Hematopoietic multipotent progenitor cell treated with erythropoietin and hydrocortisone succinate and interleukin-3 and kit ligand, for 4 days (in vitro differentiated cells): ENCODE data around the gene CDKAL1.

Experiments
- DNase-seq: peaks from one replicate; pipeline ENCODE4 v3.0.0-alpha.2; 2015

Gene CDKAL1

DNA sequence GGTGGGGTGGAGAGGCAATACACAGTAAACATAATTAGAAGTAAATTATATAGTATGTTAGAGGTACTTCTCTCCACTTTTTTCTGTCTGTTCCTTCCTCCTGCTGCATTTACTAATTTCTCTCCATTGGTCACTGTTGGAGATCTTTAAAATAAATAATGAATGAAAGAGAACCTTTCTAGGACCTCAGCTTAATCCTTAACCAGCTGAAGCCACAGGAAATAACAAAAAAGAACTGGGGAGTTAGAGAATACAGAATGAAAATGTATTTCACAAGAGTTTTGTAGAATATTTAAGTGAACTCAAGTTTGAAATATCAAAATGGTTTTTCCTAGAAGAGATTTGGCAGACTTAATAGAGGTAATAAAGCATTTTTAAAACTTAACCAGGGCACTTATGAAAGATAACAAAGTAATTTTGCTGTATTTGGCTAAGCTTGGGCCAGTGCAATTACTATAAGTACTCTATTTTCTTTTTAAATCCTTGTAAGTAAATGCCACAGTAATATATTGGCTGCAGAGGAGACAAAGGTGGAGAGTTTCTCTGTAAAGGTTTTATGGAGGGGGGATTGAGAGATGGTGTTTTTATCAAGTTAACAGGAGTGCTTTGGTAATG is 405.0 kb downstream of the CDKAL1 start:
- no peak for DNase-seq

- peak; percentile 15 for DNase-seq
Observed at GRCh38 chr6:20943040-20943627, 408.9 kb downstream of the CDKAL1 start.

GRCh38 chr6:20943922-20944321 is 409.7 kb downstream of the CDKAL1 start:
- DNase-seq = no peak

GRCh38 chr6:20946022-20946421 is 411.8 kb downstream of the CDKAL1 start:
- peak; percentile 63 for DNase-seq

GRCh38 chr6:20946890-20947289 is 412.6 kb downstream of the CDKAL1 start:
- DNase-seq = no peak

DNA sequence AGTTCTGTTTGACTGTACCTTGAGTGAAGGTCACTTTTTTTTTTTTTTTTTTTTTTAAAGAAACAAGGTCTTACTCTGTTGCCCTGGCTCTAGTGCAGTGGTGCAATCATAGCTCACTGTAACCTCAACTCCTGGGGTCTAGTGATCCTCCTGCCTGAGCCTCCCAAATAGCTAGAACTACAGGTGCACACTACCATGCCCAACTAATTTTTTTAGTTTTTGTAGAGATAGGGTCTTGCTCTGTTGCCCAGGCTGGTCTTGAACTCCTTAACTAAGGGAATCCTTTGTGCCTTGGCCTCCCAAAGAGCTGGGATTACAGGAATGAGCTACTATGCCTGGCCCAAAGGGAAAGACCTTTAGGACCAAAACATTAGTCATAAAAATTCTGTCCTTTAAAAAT is 413.7 kb downstream of the CDKAL1 start:
- DNase-seq = no peak

DNA sequence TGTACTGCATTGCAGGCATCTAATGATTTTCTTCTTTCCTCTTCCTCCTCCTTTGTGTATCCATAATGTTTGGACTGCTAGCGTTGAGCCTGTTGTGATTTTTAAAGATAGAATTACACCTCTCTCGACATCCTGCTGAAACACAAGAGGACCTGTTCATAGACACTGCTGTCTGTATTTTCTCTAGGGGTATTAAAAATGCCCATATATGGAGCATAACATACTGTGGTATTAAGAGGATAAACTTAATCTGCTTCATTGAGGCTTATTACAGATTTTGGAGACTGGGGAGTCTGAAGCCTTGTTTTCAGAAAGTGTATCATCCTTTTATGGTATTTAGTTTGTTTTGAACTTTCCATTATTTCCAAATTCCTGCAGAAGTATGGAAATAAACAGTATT is 414.3 kb downstream of the CDKAL1 start:
- no peak for DNase-seq

GRCh38 chr6:20949138-20949537 is 414.9 kb downstream of the CDKAL1 start:
- no peak for DNase-seq

GRCh38 chr6:20952699-20953474 is 418.6 kb downstream of the CDKAL1 start:
- DNase-seq = peak; percentile 20

DNA sequence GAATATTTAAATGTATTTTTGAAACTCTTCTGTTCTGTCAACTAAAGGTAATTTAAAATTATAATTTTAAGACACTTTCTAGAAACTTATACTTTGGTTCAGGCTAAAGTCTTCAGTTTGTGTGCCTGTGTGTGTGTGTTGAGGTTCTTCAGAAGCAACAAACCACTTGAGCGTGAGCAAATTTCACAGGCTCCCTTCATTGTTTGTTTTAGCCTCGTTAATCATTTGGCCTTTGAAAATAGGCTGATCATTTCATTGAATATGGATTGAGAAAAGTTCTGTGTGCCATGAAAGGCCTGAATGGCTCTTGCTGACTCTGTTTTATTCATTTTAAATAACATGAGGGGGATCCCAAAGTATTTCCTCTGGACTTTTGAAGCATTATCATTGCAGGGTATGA is 420.1 kb downstream of the CDKAL1 start:
- DNase-seq = no peak

- no peak for DNase-seq
Observed at GRCh38 chr6:20955131-20955530, 420.9 kb downstream of the CDKAL1 start.

DNA sequence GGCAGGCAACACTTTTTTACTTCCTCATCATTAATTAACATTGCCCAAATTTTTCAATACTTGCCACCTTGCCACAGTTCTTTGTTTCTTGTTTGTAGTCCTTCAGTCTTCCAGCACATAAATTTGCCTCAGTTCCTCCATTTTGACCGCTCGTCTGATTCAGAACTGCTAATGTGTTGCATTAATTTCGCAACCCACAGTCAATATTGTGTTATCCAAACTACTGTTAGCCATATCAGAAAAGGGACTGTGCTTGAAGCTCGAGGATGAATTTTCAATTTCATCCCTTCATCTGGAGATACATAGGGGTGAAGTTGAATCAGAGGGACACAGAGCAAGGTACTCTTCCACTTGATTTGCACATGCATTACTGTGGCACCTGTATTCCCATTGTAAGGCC is 421.5 kb downstream of the CDKAL1 start:
- no peak for DNase-seq

- no peak for DNase-seq
Observed at GRCh38 chr6:20960067-20960466, 425.8 kb downstream of the CDKAL1 start.

DNA sequence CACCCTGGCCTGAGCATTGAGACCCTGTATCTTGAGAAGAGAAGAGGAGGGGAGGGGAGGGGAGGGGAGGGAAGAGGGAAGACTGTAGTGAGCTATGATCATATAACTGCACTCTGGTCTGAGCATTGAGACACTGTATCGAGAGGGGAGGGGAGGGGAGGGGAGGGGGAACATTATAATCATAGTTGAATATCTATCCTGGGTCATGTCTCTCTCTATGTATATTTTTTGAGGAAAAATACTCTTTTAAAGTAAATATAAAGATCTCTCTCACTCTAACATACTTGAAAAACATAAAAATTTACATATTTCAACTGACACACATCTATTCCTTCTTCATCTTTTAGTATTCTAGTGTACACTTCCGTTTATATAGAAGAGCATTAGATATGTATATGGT is 431.0 kb downstream of the CDKAL1 start:
- DNase-seq = no peak

DNA sequence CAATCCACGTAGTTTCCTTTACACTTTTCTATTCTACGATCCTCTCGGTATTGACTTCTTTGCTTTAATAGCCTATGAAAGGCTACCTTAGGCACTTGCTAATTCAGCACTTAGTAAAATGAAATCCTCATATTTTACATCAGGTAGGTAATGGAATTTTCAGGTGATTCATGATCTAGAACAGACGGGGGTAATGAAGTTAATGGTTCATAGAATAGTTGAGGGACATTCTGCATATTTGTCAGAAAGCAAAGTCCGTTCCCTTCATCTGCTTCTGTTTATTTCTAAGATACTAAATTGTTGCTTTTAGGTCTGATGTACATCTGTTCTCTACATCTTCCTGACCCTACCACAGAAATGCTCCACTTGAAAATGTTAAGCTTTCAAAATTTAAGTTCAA is 431.7 kb downstream of the CDKAL1 start:
- DNase-seq = no peak

- no peak for DNase-seq
Observed at GRCh38 chr6:20969551-20969950, 435.3 kb downstream of the CDKAL1 start.

- no peak for DNase-seq
Observed at GRCh38 chr6:20976391-20976918, 442.2 kb downstream of the CDKAL1 start.

DNA sequence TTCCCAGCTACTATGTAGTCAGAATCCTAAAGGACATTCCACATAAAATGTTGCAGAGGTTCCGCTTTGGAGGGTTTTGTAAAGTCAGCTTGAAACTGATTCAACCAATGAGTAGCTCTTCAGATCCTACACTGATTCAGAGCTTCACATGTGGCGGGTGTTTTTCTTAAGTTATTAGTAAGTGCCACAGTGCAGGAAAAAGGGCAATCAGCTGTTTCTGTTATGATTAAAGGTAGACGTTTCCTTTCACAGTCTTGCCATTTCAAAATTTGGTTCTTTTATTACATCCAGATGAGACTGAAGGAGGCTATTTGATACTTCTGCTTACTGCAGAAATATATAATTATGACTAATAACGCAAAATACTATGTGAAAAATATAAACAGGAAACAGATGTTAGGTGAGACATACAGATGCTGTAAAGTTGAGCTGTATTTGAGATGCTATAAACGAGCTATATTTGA is 443.9 kb downstream of the CDKAL1 start:
- DNase-seq = no peak

DNA sequence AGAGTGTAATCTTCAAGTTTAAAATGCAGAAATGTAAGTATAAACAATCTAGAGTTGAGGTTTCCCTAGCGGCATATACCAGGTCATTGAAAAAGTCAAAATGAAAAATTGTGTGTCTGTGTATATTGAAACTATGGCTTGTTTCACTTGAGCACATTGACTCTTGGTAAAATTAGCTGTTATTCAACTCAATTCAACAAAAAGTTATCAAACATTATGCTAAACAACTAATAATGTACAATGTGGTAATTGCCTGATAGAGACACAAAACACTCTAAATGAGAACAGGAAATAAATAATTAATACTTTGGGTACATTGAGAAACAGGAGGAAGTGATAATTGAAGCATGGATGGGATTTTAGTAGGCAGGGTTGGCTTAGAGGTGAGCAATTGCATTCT is 444.8 kb downstream of the CDKAL1 start:
- no peak for DNase-seq

DNA sequence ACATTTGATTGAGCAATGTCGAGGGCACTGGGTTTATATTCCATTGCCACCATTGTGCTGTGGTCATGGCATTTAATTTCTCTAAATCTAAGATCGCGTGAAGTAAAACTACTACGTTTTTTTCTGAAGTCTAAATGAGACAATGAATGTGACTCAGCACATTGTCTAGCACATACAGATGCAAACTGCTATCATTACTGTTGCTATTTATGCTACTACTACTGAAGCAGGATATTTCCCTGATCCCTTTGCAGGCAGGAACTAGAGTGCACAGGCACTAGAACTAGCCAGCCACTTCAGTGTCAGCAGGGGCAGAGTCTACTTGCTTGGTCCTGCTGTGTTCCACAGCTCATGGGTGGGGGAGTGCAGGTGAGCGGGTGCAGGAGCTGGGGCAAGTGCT is 449.7 kb downstream of the CDKAL1 start:
- no peak for DNase-seq

GRCh38 chr6:20985821-20986220 is 451.6 kb downstream of the CDKAL1 start:
- DNase-seq = no peak

- no peak for DNase-seq
Observed at GRCh38 chr6:20991910-20992309, 457.7 kb downstream of the CDKAL1 start.

DNA sequence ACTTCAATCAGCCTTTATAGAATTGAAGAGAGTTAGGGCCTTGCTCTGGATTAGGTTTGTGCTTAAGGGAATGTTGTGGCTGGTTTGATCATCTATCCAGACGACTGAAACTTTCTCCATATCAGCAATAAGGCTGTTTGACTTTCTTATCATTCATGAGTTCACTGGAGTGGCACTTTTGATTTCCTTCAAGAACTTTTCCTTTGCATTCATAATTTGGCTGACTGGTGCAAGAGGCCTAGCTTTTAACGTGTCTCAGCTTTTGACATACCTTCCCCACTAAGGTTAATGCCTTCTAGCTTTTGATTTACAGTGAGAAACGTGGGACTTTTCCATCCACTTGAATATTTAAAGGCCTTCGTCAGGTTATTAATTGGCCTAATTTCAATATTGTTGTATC is 461.8 kb downstream of the CDKAL1 start:
- no peak for DNase-seq

DNA sequence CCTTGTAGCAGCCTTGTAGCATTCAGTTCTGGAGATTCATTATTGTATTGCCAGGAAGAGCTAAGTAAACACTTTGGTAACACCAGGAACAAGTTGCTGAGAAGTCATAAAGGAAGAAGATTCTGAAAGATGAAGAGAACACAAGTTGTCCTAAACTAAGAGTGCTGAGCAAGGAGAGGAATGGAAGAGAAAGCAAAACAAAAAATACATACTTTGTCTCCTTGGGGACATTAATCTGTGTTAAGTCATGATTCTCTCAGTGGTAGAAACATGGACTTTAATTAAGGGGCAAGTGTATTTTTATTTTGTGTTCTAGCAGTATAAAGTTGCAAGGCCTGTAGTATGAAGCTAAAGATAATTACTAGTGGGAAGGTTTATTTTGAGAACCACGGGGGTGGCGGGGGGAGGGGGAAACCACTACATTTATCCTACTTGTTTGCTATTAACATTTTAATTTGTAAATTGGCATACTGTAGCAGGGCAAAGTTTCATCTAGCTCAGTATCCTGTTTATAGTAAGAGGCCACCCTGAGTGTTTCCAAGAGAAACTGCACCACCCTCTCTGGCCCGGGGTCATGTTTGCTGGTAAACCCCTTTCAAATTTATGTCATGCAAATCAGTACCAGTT is 463.0 kb downstream of the CDKAL1 start:
- no peak for DNase-seq
